OCI-LY7 (cell line): ENCODE data around the gene FAM221B. TPM values are rescaled to one million over a fixed set of nuclear protein-coding genes. Genes with fewer than 3 reads are reported as not detected.

Source experiments
- BruUV-seq: library from RNA; stranded (reverse); fragments of 400-500 nt; replicated peaks from 2 replicates; lab custom pipeline; 2021; lab: Mats Ljungman, UMichigan
- CTCF ChIA-PET: fragments of 300-600 bp; sonication (Branson Sonifier 250); formaldehyde crosslinking; loops from one replicate; lab custom pipeline; 2022; ENCODE audit warnings: antibody characterized with exemption; ENCODE audit not compliant: unreplicated experiment; lab: Charles Lee
- POLR2A ChIA-PET: fragments of 300-600 bp; sonication (Branson Sonifier 250); formaldehyde crosslinking; loops from one replicate; lab custom pipeline; 2022; ENCODE audit warnings: antibody characterized with exemption; lab: Charles Lee
- DNase-seq: peaks from one replicate; pipeline ENCODE4 v3.0.0-alpha.2; 2015; ENCODE audit warnings: low spot score
- H2AFZ ChIP-seq: fragments of 200-600 bp; sonication (generic), shearing (Covaris generic); 2 replicates; pipeline ENCODE4 v1.6.1; 2014; ENCODE audit warnings: mild to moderate bottlenecking, antibody characterized with exemption, low read length, moderate library complexity
- H3K27ac ChIP-seq: fragments of 200-600 bp; sonication (generic); 2 replicates; pipeline ENCODE4 v1.5.1; 2014; ENCODE audit warnings: mixed run types, low read depth, mild to moderate bottlenecking, moderate library complexity, low read length, inconsistent platforms; ENCODE audit not compliant: poor library complexity, severe bottlenecking
- H3K36me3 ChIP-seq: fragments of 200-600 bp; sonication (generic); 2 replicates; pipeline ENCODE4 v1.6.1; 2014; ENCODE audit warnings: mild to moderate bottlenecking, antibody characterized with exemption, low read length, moderate library complexity, mixed read lengths; ENCODE audit not compliant: insufficient read depth
- H3K4me1 ChIP-seq: fragments of 200-600 bp; sonication (generic); 2 replicates; pipeline ENCODE4 v1.5.1; 2014; ENCODE audit warnings: mild to moderate bottlenecking, low read length; ENCODE audit not compliant: insufficient read depth, poor library complexity, severe bottlenecking
- H3K4me2 ChIP-seq: fragments of 200-600 bp; sonication (generic); 2 replicates; pipeline ENCODE4 v1.6.1; 2014; ENCODE audit warnings: mild to moderate bottlenecking, low read length
- H3K4me3 ChIP-seq: fragments of 200-600 bp; sonication (generic); 2 replicates; pipeline ENCODE4 v1.5.1; 2014; ENCODE audit warnings: mild to moderate bottlenecking, low read depth, low read length; ENCODE audit not compliant: poor library complexity, severe bottlenecking
- H3K79me2 ChIP-seq: fragments of 200-600 bp; sonication (generic); 2 replicates; pipeline ENCODE4 v1.6.1; 2016; ENCODE audit warnings: low read depth, mild to moderate bottlenecking, low read length, moderate library complexity, mixed read lengths; ENCODE audit not compliant: insufficient read depth
- H3K9me2 ChIP-seq: fragments of 200-600 bp; sonication (generic); 2 replicates; pipeline ENCODE4 v1.6.1; 2016; ENCODE audit warnings: mild to moderate bottlenecking, low read length, mixed read lengths; ENCODE audit not compliant: insufficient read depth
- H3K9me3 ChIP-seq: fragments of 200-600 bp; sonication (generic); 2 replicates; pipeline ENCODE4 v1.6.1; 2014; ENCODE audit warnings: mild to moderate bottlenecking, mixed run types, low read length, mixed read lengths
- H4K20me1 ChIP-seq: fragments of 200-600 bp; sonication (generic); 2 replicates; pipeline ENCODE4 v1.6.1; 2014; ENCODE audit warnings: mild to moderate bottlenecking, antibody characterized with exemption, low read length, moderate library complexity, mixed read lengths; ENCODE audit not compliant: insufficient read depth
- CTCF ChIP-seq: fragments of 200-600 bp; sonication (generic); conservative IDR thresholded peaks from 2 replicates; pipeline ENCODE4 v1.5.1; 2014; ENCODE audit warnings: mild to moderate bottlenecking, antibody characterized with exemption, low read length, moderate library complexity, mixed read lengths
- EZH2phosphoT487 ChIP-seq: fragments of 200-600 bp; sonication (generic); IDR thresholded peaks from 2 replicates; pipeline ENCODE4 v1.6.1; 2018; ENCODE audit warnings: low read depth, borderline replicate concordance, mild to moderate bottlenecking, mixed run types, antibody characterized with exemption, low read length, moderate library complexity, mixed read lengths
- intact Hi-C: fragments of 100-400 bp; cut with micrococcal nuclease; formaldehyde crosslinking; loops from one replicate; pipeline ENCODE4 v1.10.0; 2022; ENCODE audit not compliant: unreplicated experiment
- total RNA-seq, 2 experiments: library from RNA; depleted of rRNA in 1 of 2; stranded (reverse); fragments of >200 nt in 1 of 2; shearing (Covaris generic) in 1 of 2; gene quantifications; 2 replicates each; pipeline ENCODE4 v1.2.3, GENCODE V29; 2014 to 2022

Gene FAM221B
- total RNA-seq, 2 experiments from 2014 or later, result not detected

GRCh38 chr9:35862328-35862727 lies 33.8 kb upstream of the FAM221B start:
- no peak for DNase-seq
- intact Hi-C loops, result no loop called here
- no peak overlapping the region for H3K4me3 ChIP-seq
- no peak overlapping the region for H3K4me2 ChIP-seq
- H3K36me3 ChIP-seq, result no peaks in the 10 kb centered on the region
- CTCF ChIA-PET, result no interaction called here
- H3K4me1 ChIP-seq, result no peaks in the 10 kb centered on the region
- H2AFZ ChIP-seq, result no peak overlapping the region
- H3K27ac ChIP-seq, result no peak overlapping the region
- no peaks in the 10 kb centered on the region for H3K79me2 ChIP-seq
- no peaks in the 10 kb centered on the region for H3K9me3 ChIP-seq
- TF ChIP-seq EZH2phosphoT487, result no peak
- TF ChIP-seq CTCF, result no peak
- BruUV-seq, result no TSS peak
- no peaks in the 10 kb centered on the region for H3K9me2 ChIP-seq
- H4K20me1 ChIP-seq, result no peaks in the 10 kb centered on the region
- POLR2A ChIA-PET, result no interaction called here

DNA sequence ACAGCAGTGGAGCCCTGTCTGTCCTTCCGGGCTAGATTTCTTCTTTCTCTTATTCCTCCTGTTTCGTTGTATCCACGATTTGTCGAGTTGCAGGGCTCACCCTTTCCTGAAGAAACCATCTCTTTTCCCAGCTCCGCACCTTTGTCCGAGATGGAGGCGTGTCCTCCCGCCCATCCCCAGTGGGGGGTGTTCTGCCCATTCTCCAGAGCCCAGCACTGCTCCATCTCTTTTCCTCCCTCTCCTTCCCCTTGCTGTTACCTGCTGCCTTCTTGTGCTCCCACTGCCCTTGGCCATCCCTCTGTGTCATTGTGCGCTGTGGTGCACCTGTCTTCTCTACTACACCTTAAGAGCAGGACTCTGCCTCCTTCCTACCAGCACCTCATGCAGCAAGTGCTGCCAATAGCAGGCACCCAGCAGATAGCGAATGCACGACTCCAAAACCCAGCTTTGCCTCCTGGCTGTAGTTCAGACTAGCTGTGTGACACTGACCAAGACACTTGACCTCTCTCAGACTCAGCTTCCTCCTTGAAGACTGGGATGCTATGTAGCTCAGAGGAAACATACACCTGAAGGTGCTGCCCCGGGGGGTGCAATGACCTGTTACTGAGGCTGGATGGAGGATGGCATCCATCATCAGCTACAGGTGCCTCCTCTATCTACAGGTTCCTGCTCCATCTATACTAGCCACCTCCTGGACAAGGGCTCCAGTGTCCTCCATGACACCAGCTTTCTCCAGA lies 32.8 kb upstream of the FAM221B start:
- ChIA-PET POLR2A (interaction anchor here (1.2 kb wide), 1 partner anchor 133 kb away, joined by 3 read pairs; no protein-coding TSS in a partner anchor), CTCF (no interaction called here)
- intact Hi-C loops, result no loop called here
- Histone ChIP-seq H3K79me2 (no peaks in the 10 kb centered on the region), H4K20me1 (no peaks in the 10 kb centered on the region), H3K4me1 (no peaks in the 10 kb centered on the region), H2AFZ (no peak overlapping the region), H3K9me3 (no peaks in the 10 kb centered on the region), H3K9me2 (no peaks in the 10 kb centered on the region), H3K36me3 (no peaks in the 10 kb centered on the region), H3K4me3 (no peak overlapping the region), H3K4me2 (no peak overlapping the region), H3K27ac (no peak overlapping the region)
- no peak for TF ChIP-seq CTCF
- no peak for TF ChIP-seq EZH2phosphoT487
- DNase-seq, result no peak
- BruUV-seq, result no TSS peak

DNA sequence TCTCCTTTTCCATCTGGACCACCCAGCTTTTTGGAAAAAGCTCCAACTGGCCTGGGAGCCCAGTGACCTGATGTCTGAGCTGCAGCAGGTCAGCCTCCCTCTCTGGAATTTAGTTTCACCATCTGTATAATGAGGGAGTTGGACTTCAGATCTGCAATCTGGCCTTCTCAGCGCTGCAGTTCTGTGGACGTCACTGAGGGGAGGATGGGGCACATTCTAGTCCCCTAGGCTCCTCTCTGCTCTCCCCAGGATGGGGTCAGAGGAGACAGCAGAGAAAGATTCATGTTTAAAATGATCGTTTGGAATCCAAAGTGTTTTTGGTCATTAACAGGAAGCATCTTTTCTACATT lies 31.4 kb upstream of the FAM221B start:
- Histone ChIP-seq H3K4me3 (no peak overlapping the region), H3K36me3 (no peaks in the 10 kb centered on the region), H4K20me1 (no peaks in the 10 kb centered on the region), H2AFZ (no peak overlapping the region), H3K9me3 (no peaks in the 10 kb centered on the region), H3K9me2 (no peaks in the 10 kb centered on the region), H3K4me1 (no peaks in the 10 kb centered on the region), H3K27ac (no peak overlapping the region), H3K79me2 (no peaks in the 10 kb centered on the region), H3K4me2 (no peak overlapping the region)
- intact Hi-C loops, result no loop called here
- ChIA-PET POLR2A (interaction anchor here (0.6 kb wide), 1 partner anchor 21 kb away, joined by 3 read pairs; no protein-coding TSS in a partner anchor), CTCF (no interaction called here)
- DNase-seq, result no peak
- no TSS peak for BruUV-seq
- TF ChIP-seq CTCF (no peak), EZH2phosphoT487 (no peak)
